ENCODE data around the gene PPBP. TPM values are rescaled to one million over a fixed set of nuclear protein-coding genes. Genes with fewer than 3 reads are reported as not detected.

Gene PPBP
- total RNA-seq, 1 experiment from 2014 or later = not detected

DNA sequence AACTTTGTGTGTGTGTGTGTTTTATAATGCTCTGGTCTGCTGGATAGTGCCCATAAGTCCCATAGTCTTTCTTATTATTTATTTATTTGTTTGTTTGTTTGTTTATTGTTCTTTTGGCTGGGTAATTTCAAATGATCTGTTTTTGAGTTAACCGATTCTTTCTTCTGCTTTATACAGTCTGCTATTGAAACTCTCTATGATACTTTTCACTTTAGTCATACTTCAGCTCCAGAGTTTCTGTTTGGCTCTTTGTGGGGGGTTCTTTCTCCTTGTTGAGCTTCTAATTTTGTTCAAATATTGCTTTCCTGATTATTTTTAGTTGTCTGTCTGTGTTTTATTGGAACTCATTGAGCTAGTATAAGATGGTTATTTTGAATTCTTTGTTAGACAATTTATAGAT lies 40.5 kb upstream of the PPBP start:
- DNase-seq (ENCODE audit: low read depth, low spot score) (no peak), ATAC-seq (no peak)
- no peaks in the 10 kb centered on the region for H4K20me1 ChIP-seq (ENCODE audit: insufficient read depth)
- no peaks in the 10 kb centered on the region for H3K27me3 ChIP-seq (ENCODE audit: insufficient read depth, low read length)
- no peak overlapping the region for H3K27ac ChIP-seq (ENCODE audit: low read depth, low read length)
- no peak overlapping the region for H3K4me2 ChIP-seq (ENCODE audit: low read length)
- BruUV-seq (replicated peaks) = no TSS peak
- H3K79me2 ChIP-seq (ENCODE audit: insufficient read depth, low read length) = no peaks in the 10 kb centered on the region
- CTCF ChIA-PET = interaction anchor here (1.0 kb wide), 1 partner anchor 10 kb away, joined by 3 read pairs; the partner anchor contains the start of gene CXCL3
- H3K4me3 ChIP-seq (replicated peaks in 1 of 2; ENCODE audit: low read depth in 1 of 2, low read length in 2 of 2) = no peak overlapping the region
- H3K9ac ChIP-seq (ENCODE audit: low read length) = no peak overlapping the region
- intact Hi-C loops (cut with micrococcal nuclease) = no loop called here
- POLR2A ChIA-PET = no interaction called here
- H3K9me3 ChIP-seq (ENCODE audit: control insufficient read depth in 1 of 2, insufficient read depth in 1 of 2, low read depth in 1 of 2, low read length in 2 of 2) = no peaks in the 10 kb centered on the region
- H2AFZ ChIP-seq (ENCODE audit: low read depth, low read length, poor library complexity, severe bottlenecking) = no peak overlapping the region
- H3K9me2 ChIP-seq (ENCODE audit: insufficient read depth) = no peaks in the 10 kb centered on the region
- no peaks in the 10 kb centered on the region for H3K4me1 ChIP-seq (ENCODE audit: control insufficient read depth in 1 of 2, insufficient read depth in 2 of 2, low read length in 2 of 2)
- TF ChIP-seq ZFX (IDR thresholded peaks at IDR 0.05) = no peak
- TF ChIP-seq, protein P1, sequence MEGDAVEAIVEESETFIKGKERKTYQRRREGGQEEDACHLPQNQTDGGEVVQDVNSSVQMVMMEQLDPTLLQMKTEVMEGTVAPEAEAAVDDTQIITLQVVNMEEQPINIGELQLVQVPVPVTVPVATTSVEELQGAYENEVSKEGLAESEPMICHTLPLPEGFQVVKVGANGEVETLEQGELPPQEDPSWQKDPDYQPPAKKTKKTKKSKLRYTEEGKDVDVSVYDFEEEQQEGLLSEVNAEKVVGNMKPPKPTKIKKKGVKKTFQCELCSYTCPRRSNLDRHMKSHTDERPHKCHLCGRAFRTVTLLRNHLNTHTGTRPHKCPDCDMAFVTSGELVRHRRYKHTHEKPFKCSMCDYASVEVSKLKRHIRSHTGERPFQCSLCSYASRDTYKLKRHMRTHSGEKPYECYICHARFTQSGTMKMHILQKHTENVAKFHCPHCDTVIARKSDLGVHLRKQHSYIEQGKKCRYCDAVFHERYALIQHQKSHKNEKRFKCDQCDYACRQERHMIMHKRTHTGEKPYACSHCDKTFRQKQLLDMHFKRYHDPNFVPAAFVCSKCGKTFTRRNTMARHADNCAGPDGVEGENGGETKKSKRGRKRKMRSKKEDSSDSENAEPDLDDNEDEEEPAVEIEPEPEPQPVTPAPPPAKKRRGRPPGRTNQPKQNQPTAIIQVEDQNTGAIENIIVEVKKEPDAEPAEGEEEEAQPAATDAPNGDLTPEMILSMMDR (IDR thresholded peaks at IDR 0.05 in 2 of 3, conservative IDR thresholded peaks at IDR 0.05 in 1 of 3; ENCODE audit: borderline replicate concordance in 1 of 3, insufficient read depth in 1 of 3, low read depth in 2 of 3, low read length in 2 of 3) = no peak
- RAD21 ChIA-PET (ENCODE audit: low non-redundant PET in 1 of 2, low total read pairs in 2 of 2, uncharacterized antibody in 2 of 2, unreplicated experiment in 2 of 2) = no interaction called here
- H3K36me3 ChIP-seq (ENCODE audit: control insufficient read depth in 1 of 2, insufficient read depth in 2 of 2, low read length in 2 of 2) = no peaks in the 10 kb centered on the region

GRCh38 chr4:74023709-74024108 lies 35.7 kb upstream of the PPBP start:
- no peaks in the 10 kb centered on the region for H3K79me2 ChIP-seq (ENCODE audit: insufficient read depth, low read length)
- H2AFZ ChIP-seq (ENCODE audit: low read depth, low read length, poor library complexity, severe bottlenecking) = no peak overlapping the region
- H3K4me3 ChIP-seq (replicated peaks in 1 of 2; ENCODE audit: low read depth in 1 of 2, low read length in 2 of 2) = no peak overlapping the region
- H3K4me1 ChIP-seq (ENCODE audit: control insufficient read depth in 1 of 2, insufficient read depth in 2 of 2, low read length in 2 of 2) = no peaks in the 10 kb centered on the region
- RAD21 ChIA-PET (ENCODE audit: low non-redundant PET in 1 of 2, low total read pairs in 2 of 2, uncharacterized antibody in 2 of 2, unreplicated experiment in 2 of 2) = no interaction called here
- H3K36me3 ChIP-seq (ENCODE audit: control insufficient read depth in 1 of 2, insufficient read depth in 2 of 2, low read length in 2 of 2) = no peaks in the 10 kb centered on the region
- ATAC-seq = no peak
- no peak overlapping the region for H3K9ac ChIP-seq (ENCODE audit: low read length)
- H3K27me3 ChIP-seq (ENCODE audit: insufficient read depth, low read length) = no peaks in the 10 kb centered on the region
- POLR2A ChIA-PET = no interaction called here
- no peak for TF ChIP-seq EZH2 (IDR thresholded peaks at IDR 0.05)
- no peak for TF ChIP-seq ZFX (IDR thresholded peaks at IDR 0.05)
- TF ChIP-seq, protein P1 (IDR thresholded peaks at IDR 0.05 in 2 of 3, conservative IDR thresholded peaks at IDR 0.05 in 1 of 3; ENCODE audit: borderline replicate concordance in 1 of 3, insufficient read depth in 1 of 3, low read depth in 2 of 3, low read length in 2 of 3) = no peak
- intact Hi-C loops (cut with micrococcal nuclease) = no loop called here
- no TSS peak for BruUV-seq (replicated peaks)
- no peaks in the 10 kb centered on the region for H3K9me2 ChIP-seq (ENCODE audit: insufficient read depth)
- CTCF ChIA-PET = no interaction called here
- no peaks in the 10 kb centered on the region for H3K9me3 ChIP-seq (ENCODE audit: control insufficient read depth in 1 of 2, insufficient read depth in 1 of 2, low read depth in 1 of 2, low read length in 2 of 2)
- H3K4me2 ChIP-seq (ENCODE audit: low read length) = no peak overlapping the region
- DNase-seq (ENCODE audit: low read depth, low spot score) = no peak
- H4K20me1 ChIP-seq (ENCODE audit: insufficient read depth) = no peaks in the 10 kb centered on the region
- H3K27ac ChIP-seq (ENCODE audit: low read depth, low read length) = no peak overlapping the region
